Daoy (cell line): Measurements from ENCODE around the gene PBX3. TPM values are rescaled to one million over a fixed set of nuclear protein-coding genes. Genes with fewer than 3 reads are reported as not detected.

Experiments used
- DNase-seq: peaks from one replicate; pipeline ENCODE4 v3.0.0-alpha.2; 2015; ENCODE audit warnings: low read depth
- total RNA-seq: library from RNA; depleted of rRNA; stranded (reverse); fragments of >200 nt; shearing (Covaris generic); gene quantifications from 2 replicates; pipeline ENCODE4 v1.2.3, GENCODE V29; 2014

Gene PBX3
- total RNA-seq, 1 experiment from 2014 or later, result 30.6 TPM

- DNase-seq, result no peak
Measured at GRCh38 chr9:125977223-125977622, 230.1 kb downstream of the PBX3 start.

- DNase-seq, result no peak
Measured at GRCh38 chr9:125979383-125979782, 232.2 kb downstream of the PBX3 start.

GRCh38 chr9:125982798-125983406 is 235.7 kb downstream of the PBX3 start:
- DNase-seq, result no peak

GRCh38 chr9:125983681-125984080 is 236.5 kb downstream of the PBX3 start:
- no peak for DNase-seq

GRCh38 chr9:125984461-125984860 is 237.3 kb downstream of the PBX3 start:
- DNase-seq, result no peak

GRCh38 chr9:125985142-125985997 is 238.2 kb downstream of the PBX3 start:
- DNase-seq, result no peak

- DNase-seq, result no peak
Measured at GRCh38 chr9:125985998-125986655, 239.0 kb downstream of the PBX3 start.

- no peak for DNase-seq
Measured at GRCh38 chr9:125986966-125987365, 239.8 kb downstream of the PBX3 start.

- DNase-seq, result no peak
Measured at GRCh38 chr9:125987420-125987819, 240.2 kb downstream of the PBX3 start.

- no peak for DNase-seq
Measured at GRCh38 chr9:125988479-125989050, 241.4 kb downstream of the PBX3 start.

GRCh38 chr9:125989090-125989501 is 241.9 kb downstream of the PBX3 start:
- no peak for DNase-seq

GRCh38 chr9:125989524-125990180 is 242.5 kb downstream of the PBX3 start:
- DNase-seq, result no peak

GRCh38 chr9:125990186-125990792 is 243.1 kb downstream of the PBX3 start:
- no peak for DNase-seq

GRCh38 chr9:125990793-125991220 is 243.6 kb downstream of the PBX3 start:
- DNase-seq, result no peak

- no peak for DNase-seq
Measured at GRCh38 chr9:125991886-125992529, 244.8 kb downstream of the PBX3 start.

GRCh38 chr9:125992557-125992956 is 245.4 kb downstream of the PBX3 start:
- no peak for DNase-seq

- no peak for DNase-seq
Measured at GRCh38 chr9:125993466-125993865, 246.3 kb downstream of the PBX3 start.

- DNase-seq, result no peak
Measured at GRCh38 chr9:125994066-125994943, 247.1 kb downstream of the PBX3 start.

- no peak for DNase-seq
Measured at GRCh38 chr9:125995006-125995405, 247.8 kb downstream of the PBX3 start.

- DNase-seq, result no peak
Measured at GRCh38 chr9:125995706-125996105, 248.5 kb downstream of the PBX3 start.
